Stimulated activated memory B cell treated with anti-CD40 and anti-IgM and Interleukin-4, amounts not matched to agents 10 μg/mL and 1 μg/mL and 100 μg/mL, for 72 hours (primary cell): Measurements from ENCODE around the gene COL4A4.
"Not testable (repeated sequence)": the region's sequence is repeated elsewhere in the genome, so short reads cannot be mapped to it uniquely, and the experiment has no call there.

Experiments used
- ATAC-seq: fragments of 150-1000 bp; cut with Tn5 transposase; 2 replicates; pipeline ENCODE4 v1.10.0; 2021
- H3K27ac Mint-ChIP-seq: one replicate; pipeline ENCODE4 v1.8.0; 2022; ENCODE audit warnings: mild to moderate bottlenecking, mixed read lengths
- H3K27me3 Mint-ChIP-seq: one replicate; pipeline ENCODE4 v1.8.0; 2022; ENCODE audit warnings: mixed read lengths
- H3K36me3 Mint-ChIP-seq: one replicate; pipeline ENCODE4 v1.8.0; 2022; ENCODE audit warnings: mixed read lengths
- H3K4me1 Mint-ChIP-seq: one replicate; pipeline ENCODE4 v1.8.0; 2022; ENCODE audit warnings: mixed read lengths
- H3K4me3 Mint-ChIP-seq: one replicate; pipeline ENCODE4 v1.8.0; 2022; ENCODE audit warnings: mild to moderate bottlenecking, moderate library complexity, mixed read lengths
- H3K9me3 Mint-ChIP-seq: one replicate; pipeline ENCODE4 v1.8.0; 2022; ENCODE audit warnings: mixed read lengths

The COL4A4 gene

GRCh38 chr2:227180770-227181169 lies 16.8 kb upstream of the COL4A4 start:
- Mint-ChIP-seq H3K4me1 (peaks cover 21% of the 10 kb centered on the region), H3K36me3 (peaks cover 3% of the 10 kb centered on the region), H3K9me3 (no peaks in the 10 kb centered on the region), H3K27me3 (no peaks in the 10 kb centered on the region), H3K4me3 (no peak overlapping the region), H3K27ac (no peak overlapping the region)
- ATAC-seq: no peak

- Mint-ChIP-seq H3K36me3 (peaks cover 6% of the 10 kb centered on the region), H3K27ac (peak overlapping the region; percentile 40), H3K27me3 (no peaks in the 10 kb centered on the region), H3K4me1 (peaks cover 20% of the 10 kb centered on the region), H3K9me3 (no peaks in the 10 kb centered on the region), H3K4me3 (no peak overlapping the region)
- ATAC-seq: no peak
These were observed 16.1 kb upstream of the COL4A4 start for GRCh38 chr2:227179988-227180685.

GRCh38 chr2:227177592-227178336 lies 13.8 kb upstream of the COL4A4 start:
- H3K4me1 Mint-ChIP-seq: peaks cover 17% of the 10 kb centered on the region
- H3K27ac Mint-ChIP-seq: no peak overlapping the region
- H3K36me3 Mint-ChIP-seq: peaks cover 6% of the 10 kb centered on the region
- H3K27me3 Mint-ChIP-seq: no peaks in the 10 kb centered on the region
- H3K9me3 Mint-ChIP-seq: no peaks in the 10 kb centered on the region
- ATAC-seq: no peak
- H3K4me3 Mint-ChIP-seq: no peak overlapping the region

- not testable (repeated sequence) for H3K4me3 Mint-ChIP-seq, H3K9me3 Mint-ChIP-seq, ATAC-seq, H3K27me3 Mint-ChIP-seq, H3K27ac Mint-ChIP-seq
- peaks cover 28% of the 10 kb centered on the region for H3K4me1 Mint-ChIP-seq
- peaks cover 25% of the 10 kb centered on the region for H3K36me3 Mint-ChIP-seq
These were observed 7.8 kb upstream of the COL4A4 start for GRCh38 chr2:227171779-227172178.

GRCh38 chr2:227164763-227165291 lies 822 bp upstream of the COL4A4 start:
- H3K27ac Mint-ChIP-seq: peak overlapping the region; percentile 90
- peaks cover 39% of the 10 kb centered on the region for H3K4me1 Mint-ChIP-seq
- ATAC-seq: peak; percentile 80
- H3K27me3 Mint-ChIP-seq: no peaks in the 10 kb centered on the region
- peaks cover 12% of the 10 kb centered on the region for H3K36me3 Mint-ChIP-seq
- H3K4me3 Mint-ChIP-seq: peak overlapping the region; percentile 96
- H3K9me3 Mint-ChIP-seq: peaks cover 1% of the 10 kb centered on the region

GRCh38 chr2:227163485-227163997 lies 464 bp downstream of the COL4A4 start:
- Mint-ChIP-seq H3K27me3 (no peaks in the 10 kb centered on the region), H3K9me3 (peaks cover 7% of the 10 kb centered on the region), H3K4me3 (peak overlapping the region; percentile 96), H3K4me1 (peaks cover 39% of the 10 kb centered on the region), H3K27ac (peak overlapping the region; percentile 90), H3K36me3 (peaks cover 19% of the 10 kb centered on the region)
- ATAC-seq: peak; percentile 78

GRCh38 chr2:227161947-227162346 lies 2.1 kb downstream of the COL4A4 start:
- Mint-ChIP-seq H3K36me3 (peaks cover 19% of the 10 kb centered on the region), H3K27me3 (no peaks in the 10 kb centered on the region), H3K27ac (no peak overlapping the region), H3K4me3 (no peak overlapping the region), H3K9me3 (peaks cover 7% of the 10 kb centered on the region), H3K4me1 (peaks cover 31% of the 10 kb centered on the region)
- ATAC-seq: no peak

- H3K27me3 Mint-ChIP-seq: no peaks in the 10 kb centered on the region
- H3K9me3 Mint-ChIP-seq: peaks cover 7% of the 10 kb centered on the region
- peaks cover 37% of the 10 kb centered on the region for H3K4me1 Mint-ChIP-seq
- ATAC-seq: no peak
- no peak overlapping the region for H3K27ac Mint-ChIP-seq
- H3K36me3 Mint-ChIP-seq: peaks cover 19% of the 10 kb centered on the region
- H3K4me3 Mint-ChIP-seq: no peak overlapping the region
These were observed 3.8 kb downstream of the COL4A4 start for GRCh38 chr2:227160164-227160563.

GRCh38 chr2:227154986-227155774 lies 8.8 kb downstream of the COL4A4 start:
- no peak for ATAC-seq
- Mint-ChIP-seq H3K27me3 (no peaks in the 10 kb centered on the region), H3K36me3 (peaks cover 13% of the 10 kb centered on the region), H3K9me3 (peaks cover 7% of the 10 kb centered on the region), H3K4me3 (no peak overlapping the region), H3K27ac (no peak overlapping the region), H3K4me1 (peaks cover 37% of the 10 kb centered on the region)

GRCh38 chr2:227153758-227154486 lies 10.1 kb downstream of the COL4A4 start:
- no peak for ATAC-seq
- no peak overlapping the region for H3K4me3 Mint-ChIP-seq
- peaks cover 3% of the 10 kb centered on the region for H3K9me3 Mint-ChIP-seq
- H3K36me3 Mint-ChIP-seq: peaks cover 1% of the 10 kb centered on the region
- peak overlapping the region; percentile 58 for H3K27ac Mint-ChIP-seq
- no peaks in the 10 kb centered on the region for H3K27me3 Mint-ChIP-seq
- H3K4me1 Mint-ChIP-seq: peaks cover 37% of the 10 kb centered on the region

GRCh38 chr2:227153307-227153706 lies 10.7 kb downstream of the COL4A4 start:
- no peaks in the 10 kb centered on the region for H3K36me3 Mint-ChIP-seq
- H3K4me1 Mint-ChIP-seq: peaks cover 37% of the 10 kb centered on the region
- ATAC-seq: no peak
- H3K27ac Mint-ChIP-seq: peak overlapping the region; percentile 58
- no peak overlapping the region for H3K4me3 Mint-ChIP-seq
- no peaks in the 10 kb centered on the region for H3K27me3 Mint-ChIP-seq
- H3K9me3 Mint-ChIP-seq: peaks cover 3% of the 10 kb centered on the region

- Mint-ChIP-seq H3K9me3 (peaks cover 3% of the 10 kb centered on the region), H3K4me1 (peaks cover 37% of the 10 kb centered on the region), H3K36me3 (no peaks in the 10 kb centered on the region), H3K27me3 (no peaks in the 10 kb centered on the region), H3K4me3 (no peak overlapping the region), H3K27ac (peak overlapping the region; percentile 58)
- peak; percentile 69 for ATAC-seq
These were observed 11.8 kb downstream of the COL4A4 start for GRCh38 chr2:227152093-227152766.

- Mint-ChIP-seq H3K27ac (no peak overlapping the region), H3K27me3 (no peaks in the 10 kb centered on the region), H3K36me3 (peaks cover 17% of the 10 kb centered on the region), H3K4me1 (peaks cover 27% of the 10 kb centered on the region), H3K4me3 (no peak overlapping the region), H3K9me3 (peaks cover 3% of the 10 kb centered on the region)
- ATAC-seq: peak; percentile 54
These were observed 13.6 kb downstream of the COL4A4 start for GRCh38 chr2:227150222-227150936.
